ENCODE results near the gene RPP25. TPM values are rescaled to one million over a fixed set of nuclear protein-coding genes. Genes with fewer than 3 reads are reported as not detected.

The RPP25 gene
- total and polyA plus RNA-seq, 2 of the 13 experiments (the other 11 are each of a cell fraction or from before 2014, with no cell fraction given) = 0.05 to 0.11 TPM

GRCh38 chr15:74906450-74907162 lies 50.0 kb downstream of the RPP25 start, which contains the start of gene FAM219B (continued):
- TF ChIP-seq, protein P1, sequence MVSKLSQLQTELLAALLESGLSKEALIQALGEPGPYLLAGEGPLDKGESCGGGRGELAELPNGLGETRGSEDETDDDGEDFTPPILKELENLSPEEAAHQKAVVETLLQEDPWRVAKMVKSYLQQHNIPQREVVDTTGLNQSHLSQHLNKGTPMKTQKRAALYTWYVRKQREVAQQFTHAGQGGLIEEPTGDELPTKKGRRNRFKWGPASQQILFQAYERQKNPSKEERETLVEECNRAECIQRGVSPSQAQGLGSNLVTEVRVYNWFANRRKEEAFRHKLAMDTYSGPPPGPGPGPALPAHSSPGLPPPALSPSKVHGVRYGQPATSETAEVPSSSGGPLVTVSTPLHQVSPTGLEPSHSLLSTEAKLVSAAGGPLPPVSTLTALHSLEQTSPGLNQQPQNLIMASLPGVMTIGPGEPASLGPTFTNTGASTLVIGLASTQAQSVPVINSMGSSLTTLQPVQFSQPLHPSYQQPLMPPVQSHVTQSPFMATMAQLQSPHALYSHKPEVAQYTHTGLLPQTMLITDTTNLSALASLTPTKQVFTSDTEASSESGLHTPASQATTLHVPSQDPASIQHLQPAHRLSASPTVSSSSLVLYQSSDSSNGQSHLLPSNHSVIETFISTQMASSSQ (IDR thresholded peaks at IDR 0.05; ENCODE audit: low read depth) = no peak
- TF ChIP-seq, protein P1 (CRISPR knock-in tag; IDR thresholded peaks at IDR 0.05; ENCODE audit: borderline replicate concordance) = no peak
- no peak for TF ChIP-seq ZNF205 (CRISPR knock-in tag; IDR thresholded peaks at IDR 0.05)
- peak; percentile 81; the same call in 1 of the 2 replicates for TF ChIP-seq ZNF547 (CRISPR knock-in tag; IDR thresholded peaks at IDR 0.05)
- no peak for TF ChIP-seq EED (CRISPR knock-in tag; IDR thresholded peaks at IDR 0.05)
- no peak for TF ChIP-seq ZNF766 (CRISPR knock-in tag; IDR thresholded peaks at IDR 0.05; ENCODE audit: borderline replicate concordance)
- peak; percentile 36; the same call in 1 of the 2 replicates for TF ChIP-seq ZNF331 (CRISPR knock-in tag; IDR thresholded peaks at IDR 0.05)
- TF ChIP-seq, protein P2, sequence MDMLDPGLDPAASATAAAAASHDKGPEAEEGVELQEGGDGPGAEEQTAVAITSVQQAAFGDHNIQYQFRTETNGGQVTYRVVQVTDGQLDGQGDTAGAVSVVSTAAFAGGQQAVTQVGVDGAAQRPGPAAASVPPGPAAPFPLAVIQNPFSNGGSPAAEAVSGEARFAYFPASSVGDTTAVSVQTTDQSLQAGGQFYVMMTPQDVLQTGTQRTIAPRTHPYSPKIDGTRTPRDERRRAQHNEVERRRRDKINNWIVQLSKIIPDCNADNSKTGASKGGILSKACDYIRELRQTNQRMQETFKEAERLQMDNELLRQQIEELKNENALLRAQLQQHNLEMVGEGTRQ (IDR thresholded peaks at IDR 0.05; ENCODE audit: low read depth, low read length) = no peak
- TF ChIP-seq, protein P2 (CRISPR knock-in tag; IDR thresholded peaks at IDR 0.05; ENCODE audit: borderline replicate concordance) = no peak
- peak; percentile 48; the same call in 1 of the 3 replicates for TF ChIP-seq MXI1 (IDR thresholded peaks at IDR 0.05; ENCODE audit: borderline replicate concordance, low read depth, low read length)
- TF ChIP-seq MTA1 (CRISPR knock-in tag; IDR thresholded peaks at IDR 0.05; ENCODE audit: borderline replicate concordance) = no peak

Data from HepG2 (cell line).